Measurements from ENCODE around the gene OR2V2. TPM values are rescaled to one million over a fixed set of nuclear protein-coding genes. Genes with fewer than 3 reads are reported as not detected.
"Not testable (repeated sequence)": the region's sequence is repeated elsewhere in the genome, so short reads cannot be mapped to it uniquely, and the experiment has no call there.

OR2V2 gene
- total RNA-seq, 2 donors from 2014 or later, result not detected

- intact Hi-C loops (cut with DNase I), result no loop called here
- no peak for DNase-seq (ENCODE audit: low spot score)
Observed at GRCh38 chr5:181136361-181136955, 10.9 kb upstream of the OR2V2 start.

- intact Hi-C loops (cut with DNase I), result no loop called here
- no peak for DNase-seq (ENCODE audit: low spot score)
Observed at GRCh38 chr5:181138258-181138657, 9.1 kb upstream of the OR2V2 start.

DNA sequence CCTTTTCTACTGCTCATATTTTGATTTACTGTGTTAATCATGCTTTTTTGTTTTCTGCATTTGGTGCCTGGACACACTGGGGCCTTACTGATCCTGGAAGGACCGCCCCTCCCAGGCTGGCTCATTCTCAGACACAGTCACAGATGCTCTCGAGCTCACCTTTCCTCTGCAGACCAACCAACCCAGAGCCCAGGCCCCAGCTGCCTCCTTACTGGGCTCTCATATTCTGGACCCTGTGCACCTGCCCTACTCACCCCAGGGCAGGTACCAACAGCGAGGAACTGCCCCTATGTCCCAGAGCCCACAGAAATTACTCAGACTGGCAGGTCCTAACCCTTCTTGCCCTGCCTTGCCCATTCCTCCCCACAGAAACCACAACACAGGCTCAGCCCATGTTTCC is 6.6 kb upstream of the OR2V2 start:
- intact Hi-C loops (cut with DNase I), result no loop called here
- no peak for DNase-seq (ENCODE audit: low spot score)

- no peak for DNase-seq (ENCODE audit: low spot score)
- intact Hi-C loops (cut with DNase I), result no loop called here
Observed at GRCh38 chr5:181142054-181142453, 5.3 kb upstream of the OR2V2 start.

GRCh38 chr5:181145133-181145532 is 2.3 kb upstream of the OR2V2 start:
- DNase-seq (ENCODE audit: low spot score), result no peak
- intact Hi-C loops (cut with DNase I), result no loop called here

- intact Hi-C loops (cut with DNase I), result no loop called here
- DNase-seq (ENCODE audit: low spot score), result no peak
Observed at GRCh38 chr5:181149355-181149754, 2.0 kb downstream of the OR2V2 start.

GRCh38 chr5:181149806-181150733 is 2.7 kb downstream of the OR2V2 start:
- intact Hi-C loops (cut with DNase I), result loop anchor here in 1 of 2 donors (10.0 kb wide), 1 partner anchor 365 kb away; no protein-coding TSS in a partner anchor
- no peak for DNase-seq (ENCODE audit: low spot score)

- no peak for DNase-seq (ENCODE audit: low spot score)
- intact Hi-C loops (cut with DNase I), result loop anchor here in 1 of 2 donors (10.0 kb wide), 1 partner anchor 366 kb away; no protein-coding TSS in a partner anchor
Observed at GRCh38 chr5:181151146-181151545, 3.8 kb downstream of the OR2V2 start.

- intact Hi-C loops (cut with DNase I), result loop anchor here in 1 of 2 donors (10.0 kb wide), 1 partner anchor 368 kb away; no protein-coding TSS in a partner anchor
- DNase-seq (ENCODE audit: low spot score), result no peak
Observed at GRCh38 chr5:181152406-181152805, 5.0 kb downstream of the OR2V2 start.

GRCh38 chr5:181153814-181154213 is 6.4 kb downstream of the OR2V2 start:
- no peak for DNase-seq (ENCODE audit: low spot score)
- intact Hi-C loops (cut with DNase I), result loop anchor here in 1 of 2 donors (10.0 kb wide), 1 partner anchor 369 kb away; no protein-coding TSS in a partner anchor

DNA sequence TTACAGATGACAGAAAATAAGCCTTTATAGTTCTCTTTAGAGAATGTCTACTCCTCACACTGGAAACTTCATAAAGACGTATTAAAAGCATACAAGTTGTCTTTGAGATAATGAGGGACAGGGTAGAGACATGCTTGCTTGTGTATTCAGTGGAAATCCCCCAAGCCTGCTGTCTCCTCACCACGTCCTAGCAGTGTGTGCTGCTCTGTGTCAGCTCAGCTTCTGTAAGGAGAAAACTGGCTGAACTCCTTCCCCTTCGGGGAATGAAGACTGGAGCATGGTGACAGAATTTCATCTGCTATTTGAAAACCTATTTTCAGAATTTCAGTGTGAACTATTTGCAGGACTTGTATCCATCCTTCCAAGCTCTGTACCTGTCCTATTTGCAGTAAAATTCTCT is 9.4 kb downstream of the OR2V2 start:
- no peak for DNase-seq (ENCODE audit: low spot score)
- intact Hi-C loops (cut with DNase I), result loop anchor here in 1 of 2 donors (10.0 kb wide), 1 partner anchor 372 kb away; no protein-coding TSS in a partner anchor

DNA sequence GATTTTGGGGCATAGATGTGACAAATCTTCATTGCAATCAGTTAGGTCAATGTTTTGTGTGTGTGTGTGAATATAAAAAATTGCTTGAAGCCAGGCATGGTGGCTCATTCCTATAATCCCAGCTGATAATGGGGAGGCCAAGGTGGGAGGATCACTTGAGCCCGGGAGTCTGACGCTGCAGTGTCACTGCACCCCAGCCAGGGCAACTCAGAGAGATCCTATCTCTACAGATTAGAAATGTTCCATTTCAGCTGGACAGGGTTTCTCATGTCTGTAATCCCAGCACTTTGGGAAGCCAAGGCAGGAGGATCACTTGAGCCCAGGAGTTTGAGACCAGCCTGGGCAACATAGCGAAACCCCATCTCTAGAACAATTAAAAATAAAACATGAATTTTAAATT is 11.5 kb downstream of the OR2V2 start:
- intact Hi-C loops (cut with DNase I), result loop anchor here in 1 of 2 donors (10.0 kb wide), 1 partner anchor 374 kb away; no protein-coding TSS in a partner anchor
- no peak for DNase-seq (ENCODE audit: low spot score)

- DNase-seq (ENCODE audit: low spot score), result peak; percentile 94
- intact Hi-C loops (cut with DNase I), result loop anchor here in 1 of 2 donors (10.0 kb wide), 1 partner anchor 375 kb away; no protein-coding TSS in a partner anchor
Observed at GRCh38 chr5:181159286-181160151, 12.1 kb downstream of the OR2V2 start.

DNA sequence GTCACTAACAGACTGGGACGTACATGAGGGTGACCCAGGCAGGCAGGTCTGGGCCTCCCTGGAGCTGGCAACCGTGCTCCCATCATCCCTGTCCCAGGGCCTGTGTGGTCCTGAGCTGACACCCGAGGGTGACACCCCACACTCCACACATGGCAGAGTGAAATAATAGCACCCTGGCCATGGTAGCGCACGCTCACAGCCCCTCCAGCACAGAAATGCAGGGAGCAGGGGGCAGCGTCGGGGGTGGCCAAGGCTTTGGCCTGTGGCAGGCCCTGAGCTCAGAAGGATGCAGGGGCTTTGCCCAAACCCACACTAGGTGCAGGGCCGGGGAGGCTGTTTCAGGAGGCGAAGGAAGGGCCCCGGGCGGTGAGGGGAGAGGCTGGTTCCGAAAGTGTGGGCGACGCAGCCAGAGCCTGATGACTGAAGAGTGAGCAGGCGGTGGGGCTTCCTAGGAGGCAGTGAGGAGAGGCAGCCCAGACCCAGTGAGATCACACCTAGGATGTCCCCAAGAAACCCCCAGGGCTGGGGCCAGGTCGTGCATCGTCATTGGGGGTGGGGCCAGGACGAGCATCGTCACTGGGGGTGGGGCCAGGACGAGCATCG is 12.9 kb downstream of the OR2V2 start:
- peak; percentile 83 for DNase-seq (ENCODE audit: low spot score)
- intact Hi-C loops (cut with DNase I), result no loop called here

GRCh38 chr5:181160755-181161533 is 13.6 kb downstream of the OR2V2 start:
- DNase-seq (ENCODE audit: low spot score); intact Hi-C loops (cut with DNase I): not testable (repeated sequence)

GRCh38 chr5:181161534-181162175 is 14.3 kb downstream of the OR2V2 start:
- intact Hi-C loops (cut with DNase I), result no loop called here
- DNase-seq (ENCODE audit: low spot score), result no peak

DNA sequence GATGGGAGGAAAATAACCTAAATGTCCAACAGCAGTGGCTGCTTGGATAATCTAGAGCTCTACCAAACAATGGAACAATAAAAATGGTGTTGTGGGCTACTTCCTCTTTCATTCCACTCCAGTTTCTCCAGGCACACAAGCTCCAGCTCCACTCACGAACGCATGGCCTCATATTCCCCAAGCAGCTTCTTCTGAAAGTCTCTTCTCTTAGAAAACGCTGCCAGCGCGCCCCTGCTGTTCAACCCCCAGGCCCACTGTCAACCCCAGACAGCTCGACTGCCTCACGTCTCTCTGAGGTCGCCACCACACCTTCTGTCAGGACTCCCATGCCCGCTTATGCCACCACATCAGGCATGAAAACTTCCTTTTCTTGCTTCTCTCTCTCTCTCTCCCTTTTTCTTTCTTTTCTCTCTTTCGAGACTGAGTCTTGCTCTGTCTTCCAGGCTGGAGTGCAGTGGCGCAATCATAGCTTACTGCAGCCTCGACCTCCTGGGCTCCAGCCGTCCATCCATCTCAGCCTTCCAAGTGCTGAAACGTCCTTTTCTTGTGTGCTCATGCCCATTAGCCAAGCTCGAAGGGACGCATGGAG is 16.2 kb downstream of the OR2V2 start:
- DNase-seq (ENCODE audit: low spot score), result no peak
- intact Hi-C loops (cut with DNase I), result no loop called here

Data from posterior vena cava (tissue), 2 donors.